ENCODE results near the gene EPB41L2. TPM values are rescaled to one million over a fixed set of nuclear protein-coding genes. Genes with fewer than 3 reads are reported as not detected.

The EPB41L2 gene
- total and polyA plus RNA-seq, 4 experiments from 2014 or later: 3.3 to 24.3 (median 12.7) TPM

- no peak for DNase-seq
- intact Hi-C loops (cut with micrococcal nuclease): no loop called here
- Histone ChIP-seq H3K9me3 (ENCODE audit: control insufficient read depth in 1 of 2, low read length in 2 of 2) (no peaks in the 10 kb centered on the region), H3K27ac (ENCODE audit: low read depth, low read length) (no peak overlapping the region), H3K4me1 (ENCODE audit: insufficient read depth, low read length) (no peaks in the 10 kb centered on the region), H3K27me3 (ENCODE audit: insufficient read depth, low read length) (no peaks in the 10 kb centered on the region), H3K4me3 (ENCODE audit: low read length in 2 of 2) (no peak overlapping the region), H3K36me3 (ENCODE audit: insufficient read depth, low read length) (no peaks in the 10 kb centered on the region)
- H3K36me3 Mint-ChIP-seq: peaks cover 0 to 3% of the 10 kb centered on the region in 2 donors
- peaks cover 0 to 2% of the 10 kb centered on the region in 2 donors for H3K27me3 Mint-ChIP-seq
- POLR2A ChIA-PET (ENCODE audit: partially characterized antibody): no interaction called here
- H3K4me1 Mint-ChIP-seq: no peaks in the 10 kb centered on the region
- CTCF ChIA-PET (ENCODE audit: partially characterized antibody): no interaction called here
- H3K27ac Mint-ChIP-seq: no peak overlapping the region
- H3K9me3 Mint-ChIP-seq: peaks cover 0 to 2% (median 0%) of the 10 kb centered on the region in 8 donors
- no peak overlapping the region for H3K4me3 Mint-ChIP-seq
Measured at GRCh38 chr6:130933712-130934200, 129.3 kb downstream of the EPB41L2 start.

GRCh38 chr6:130932921-130933320, 130.1 kb downstream of the EPB41L2 start:
- peaks cover 0 to 2% of the 10 kb centered on the region in 2 donors for H3K27me3 Mint-ChIP-seq
- peaks cover 0 to 3% of the 10 kb centered on the region in 2 donors for H3K36me3 Mint-ChIP-seq
- H3K4me1 Mint-ChIP-seq: no peaks in the 10 kb centered on the region
- Histone ChIP-seq H3K36me3 (ENCODE audit: insufficient read depth, low read length) (no peaks in the 10 kb centered on the region), H3K4me3 (ENCODE audit: low read length in 2 of 2) (no peak overlapping the region), H3K27ac (ENCODE audit: low read depth, low read length) (no peak overlapping the region), H3K9me3 (ENCODE audit: control insufficient read depth in 1 of 2, low read length in 2 of 2) (no peaks in the 10 kb centered on the region), H3K27me3 (ENCODE audit: insufficient read depth, low read length) (no peaks in the 10 kb centered on the region), H3K4me1 (ENCODE audit: insufficient read depth, low read length) (no peaks in the 10 kb centered on the region)
- POLR2A ChIA-PET (ENCODE audit: partially characterized antibody): no interaction called here
- no peak for DNase-seq
- H3K4me3 Mint-ChIP-seq: no peak overlapping the region
- no peak overlapping the region for H3K27ac Mint-ChIP-seq
- CTCF ChIA-PET (ENCODE audit: partially characterized antibody): no interaction called here
- intact Hi-C loops (cut with micrococcal nuclease): no loop called here
- peaks cover 0 to 2% (median 0%) of the 10 kb centered on the region in 8 donors for H3K9me3 Mint-ChIP-seq

- no peaks in the 10 kb centered on the region for H3K27me3 ChIP-seq (ENCODE audit: insufficient read depth, low read length)
- ChIA-PET CTCF (ENCODE audit: partially characterized antibody) (no interaction called here), POLR2A (ENCODE audit: partially characterized antibody) (no interaction called here)
- Mint-ChIP-seq H3K4me3 (no peak overlapping the region), H3K4me1 (no peaks in the 10 kb centered on the region), H3K36me3 (peaks cover 0 to 3% of the 10 kb centered on the region in 2 donors), H3K9me3 (peaks cover 0 to 2% (median 0%) of the 10 kb centered on the region in 8 donors), H3K27me3 (peaks cover 0 to 2% of the 10 kb centered on the region in 2 donors), H3K27ac (no peak overlapping the region)
- no peak for DNase-seq
- no peaks in the 10 kb centered on the region for H3K36me3 ChIP-seq (ENCODE audit: insufficient read depth, low read length)
- H3K9me3 ChIP-seq (ENCODE audit: control insufficient read depth in 1 of 2, low read length in 2 of 2): no peaks in the 10 kb centered on the region
- no peak overlapping the region for H3K4me3 ChIP-seq (ENCODE audit: low read length in 2 of 2)
- H3K27ac ChIP-seq (ENCODE audit: low read depth, low read length): no peak overlapping the region
- H3K4me1 ChIP-seq (ENCODE audit: insufficient read depth, low read length): no peaks in the 10 kb centered on the region
- intact Hi-C loops (cut with micrococcal nuclease): no loop called here
Measured at GRCh38 chr6:130932438-130932837, 130.6 kb downstream of the EPB41L2 start.

- Mint-ChIP-seq H3K36me3 (peaks cover 0 to 3% of the 10 kb centered on the region in 2 donors), H3K4me1 (no peaks in the 10 kb centered on the region), H3K4me3 (no peak overlapping the region), H3K27me3 (peaks cover 0 to 2% of the 10 kb centered on the region in 2 donors), H3K9me3 (peaks cover 0 to 2% (median 0%) of the 10 kb centered on the region in 8 donors), H3K27ac (no peak overlapping the region)
- H3K4me1 ChIP-seq (ENCODE audit: insufficient read depth, low read length): no peaks in the 10 kb centered on the region
- no peaks in the 10 kb centered on the region for H3K27me3 ChIP-seq (ENCODE audit: insufficient read depth, low read length)
- POLR2A ChIA-PET (ENCODE audit: partially characterized antibody): no interaction called here
- H3K36me3 ChIP-seq (ENCODE audit: insufficient read depth, low read length): no peaks in the 10 kb centered on the region
- H3K4me3 ChIP-seq (ENCODE audit: low read length in 2 of 2): no peak overlapping the region
- DNase-seq: no peak
- H3K9me3 ChIP-seq (ENCODE audit: control insufficient read depth in 1 of 2, low read length in 2 of 2): no peaks in the 10 kb centered on the region
- intact Hi-C loops (cut with micrococcal nuclease): no loop called here
- no peak overlapping the region for H3K27ac ChIP-seq (ENCODE audit: low read depth, low read length)
- CTCF ChIA-PET (ENCODE audit: partially characterized antibody): no interaction called here
Measured at GRCh38 chr6:130931683-130932082, 131.4 kb downstream of the EPB41L2 start.

GRCh38 chr6:130929036-130929678, 133.9 kb downstream of the EPB41L2 start:
- ChIA-PET POLR2A (ENCODE audit: partially characterized antibody) (no interaction called here), CTCF (ENCODE audit: partially characterized antibody) (no interaction called here)
- no peaks in the 10 kb centered on the region for H3K36me3 ChIP-seq (ENCODE audit: insufficient read depth, low read length)
- no peak overlapping the region for H3K4me3 Mint-ChIP-seq
- no peaks in the 10 kb centered on the region for H3K4me1 ChIP-seq (ENCODE audit: insufficient read depth, low read length)
- no peaks in the 10 kb centered on the region for H3K27me3 ChIP-seq (ENCODE audit: insufficient read depth, low read length)
- no peak overlapping the region for H3K27ac Mint-ChIP-seq
- intact Hi-C loops (cut with micrococcal nuclease): no loop called here
- no peak for DNase-seq
- no peak overlapping the region for H3K27ac ChIP-seq (ENCODE audit: low read depth, low read length)
- H3K36me3 Mint-ChIP-seq: peaks cover 0 to 6% of the 10 kb centered on the region in 2 donors
- no peaks in the 10 kb centered on the region for H3K4me1 Mint-ChIP-seq
- no peak overlapping the region for H3K4me3 ChIP-seq (ENCODE audit: low read length in 2 of 2)
- H3K9me3 Mint-ChIP-seq: peaks cover 0 to 2% (median 0%) of the 10 kb centered on the region in 8 donors
- H3K9me3 ChIP-seq (ENCODE audit: control insufficient read depth in 1 of 2, low read length in 2 of 2): no peaks in the 10 kb centered on the region
- H3K27me3 Mint-ChIP-seq: peaks cover 0 to 2% of the 10 kb centered on the region in 2 donors

GRCh38 chr6:130928158-130928912, 134.7 kb downstream of the EPB41L2 start:
- Histone ChIP-seq H3K4me3 (ENCODE audit: low read length in 2 of 2) (no peak overlapping the region), H3K27ac (ENCODE audit: low read depth, low read length) (no peak overlapping the region), H3K27me3 (ENCODE audit: insufficient read depth, low read length) (no peaks in the 10 kb centered on the region), H3K9me3 (ENCODE audit: control insufficient read depth in 1 of 2, low read length in 2 of 2) (no peaks in the 10 kb centered on the region), H3K4me1 (ENCODE audit: insufficient read depth, low read length) (no peaks in the 10 kb centered on the region), H3K36me3 (ENCODE audit: insufficient read depth, low read length) (no peaks in the 10 kb centered on the region)
- CTCF ChIA-PET (ENCODE audit: partially characterized antibody): no interaction called here
- H3K27me3 Mint-ChIP-seq: peaks cover 0 to 2% of the 10 kb centered on the region in 2 donors
- POLR2A ChIA-PET (ENCODE audit: partially characterized antibody): no interaction called here
- peaks cover 0 to 6% of the 10 kb centered on the region in 2 donors for H3K36me3 Mint-ChIP-seq
- no peak overlapping the region for H3K4me3 Mint-ChIP-seq
- H3K27ac Mint-ChIP-seq: no peak overlapping the region
- H3K9me3 Mint-ChIP-seq: peaks cover 0 to 2% (median 0%) of the 10 kb centered on the region in 8 donors
- intact Hi-C loops (cut with micrococcal nuclease): no loop called here
- H3K4me1 Mint-ChIP-seq: no peaks in the 10 kb centered on the region
- DNase-seq: no peak

GRCh38 chr6:130927305-130927704, 135.7 kb downstream of the EPB41L2 start:
- Histone ChIP-seq H3K4me3 (ENCODE audit: low read length in 2 of 2) (no peak overlapping the region), H3K27me3 (ENCODE audit: insufficient read depth, low read length) (no peaks in the 10 kb centered on the region), H3K9me3 (ENCODE audit: control insufficient read depth in 1 of 2, low read length in 2 of 2) (no peaks in the 10 kb centered on the region), H3K36me3 (ENCODE audit: insufficient read depth, low read length) (no peaks in the 10 kb centered on the region), H3K27ac (ENCODE audit: low read depth, low read length) (no peak overlapping the region), H3K4me1 (ENCODE audit: insufficient read depth, low read length) (no peaks in the 10 kb centered on the region)
- ChIA-PET POLR2A (ENCODE audit: partially characterized antibody) (no interaction called here), CTCF (ENCODE audit: partially characterized antibody) (interaction anchor here (0.6 to 0.8 kb wide), 2 partner anchors 28 to 40 kb away, joined by 3 read pairs; no protein-coding TSS in a partner anchor)
- Mint-ChIP-seq H3K9me3 (peaks cover 0 to 2% (median 0%) of the 10 kb centered on the region in 8 donors), H3K27me3 (peaks cover 0 to 2% of the 10 kb centered on the region in 2 donors), H3K27ac (no peak overlapping the region), H3K4me3 (no peak overlapping the region), H3K4me1 (no peaks in the 10 kb centered on the region), H3K36me3 (peaks cover 0 to 6% of the 10 kb centered on the region in 2 donors)
- no peak for DNase-seq
- intact Hi-C loops (cut with micrococcal nuclease): no loop called here

Data from CD4-positive, alpha-beta memory T cell (primary cell).